ENCODE data around the gene RNASE4.
A peak's percentile ranks its signal among the peaks of the same experiment; 100 is the strongest.

Gene RNASE4

DNA sequence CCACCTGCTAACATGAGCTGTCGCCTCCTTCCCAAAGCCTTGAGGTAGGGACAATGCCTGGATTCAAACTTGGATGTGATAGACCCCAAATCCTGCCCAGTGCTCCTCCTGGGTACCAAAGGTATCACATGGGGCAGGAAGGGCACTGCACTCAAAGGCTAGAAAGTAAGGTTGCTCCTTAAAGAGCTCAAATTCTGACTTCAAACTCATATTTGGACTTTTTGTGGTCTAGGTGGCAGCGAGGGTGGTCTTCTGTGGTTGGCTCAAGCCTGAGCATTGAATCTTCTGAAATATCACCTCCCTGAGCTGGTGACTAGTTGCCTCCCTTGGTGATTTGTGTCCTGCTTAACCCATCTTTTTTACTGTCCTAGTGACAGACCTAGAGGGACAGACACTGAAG, 8.3 kb upstream of the RNASE4 start:
- Histone ChIP-seq H3K4me2 (ENCODE audit: low read length) (no peak overlapping the region), H3K36me3 (ENCODE audit: control insufficient read depth in 1 of 2, insufficient read depth in 2 of 2, low read length in 2 of 2) (no peaks in the 10 kb centered on the region), H4K12ac (ENCODE audit: low read depth, low read length) (no peak overlapping the region), H3K27me3 (ENCODE audit: insufficient read depth, low read length) (no peaks in the 10 kb centered on the region), H2BK5ac (ENCODE audit: low read depth, low read length, poor library complexity) (no peak overlapping the region), H3K18ac (ENCODE audit: low read length) (no peak overlapping the region), H2AFZ (ENCODE audit: insufficient read depth, low read length, poor library complexity) (no peak overlapping the region), H2AK5ac (ENCODE audit: low read length) (no peak overlapping the region), H3K9me3 (ENCODE audit: insufficient read depth, low read depth, low read length) (no peaks in the 10 kb centered on the region), H4K91ac (ENCODE audit: low read depth, low read length) (no peak overlapping the region), H3K4ac (ENCODE audit: low read depth, low read length) (no peak overlapping the region), H3K14ac (ENCODE audit: low read length) (no peak overlapping the region), H3K4me3 (ENCODE audit: low read depth, low read length) (no peak overlapping the region), H3K23ac (ENCODE audit: low read length) (no peak overlapping the region), H2BK12ac (ENCODE audit: low read length) (no peak overlapping the region), H4K8ac (ENCODE audit: low read depth, low read length) (no peak overlapping the region), H3K79me2 (ENCODE audit: control insufficient read depth, insufficient read depth, low read length, poor library complexity) (no peaks in the 10 kb centered on the region), H2BK120ac (ENCODE audit: insufficient read depth, low read length, poor library complexity) (no peak overlapping the region), H3K79me1 (ENCODE audit: low read length) (no peaks in the 10 kb centered on the region), H3K9ac (ENCODE audit: low read length) (no peak overlapping the region), H3K27ac (ENCODE audit: low read depth, low read length) (no peak overlapping the region), H3K4me1 (ENCODE audit: control insufficient read depth in 1 of 2, insufficient read depth in 2 of 2, low read length in 2 of 2) (peaks cover 0 to 7% of the 10 kb centered on the region in 2 experiments)
- no peak for DNase-seq
- no CpG with 5 or more reads among the region's 2 CpGs for WGBS (ENCODE audit: extremely low coverage, insufficient coverage, insufficient read length)

DNA sequence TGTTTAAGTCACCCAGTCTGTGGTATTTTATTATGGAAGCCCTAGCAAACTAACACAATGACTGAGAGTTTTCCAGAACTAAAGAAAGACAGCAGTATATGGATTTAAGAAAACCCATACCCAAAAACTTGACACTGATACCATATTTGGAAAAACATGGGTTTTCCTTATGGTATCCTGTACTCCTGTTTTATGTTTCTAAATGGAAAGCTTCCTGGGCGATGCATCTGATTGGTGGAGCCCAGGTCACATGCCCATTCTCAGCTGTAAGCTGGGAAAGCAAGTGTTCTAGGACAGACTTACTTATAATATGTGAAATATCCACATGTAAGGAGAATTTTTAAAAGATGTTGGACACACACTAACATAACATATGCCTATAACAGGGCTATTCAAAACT, 4.5 kb upstream of the RNASE4 start:
- no peak overlapping the region for H3K23ac ChIP-seq (ENCODE audit: low read length)
- no peak overlapping the region for H3K9ac ChIP-seq (ENCODE audit: low read length)
- peaks cover 16% of the 10 kb centered on the region for H3K79me1 ChIP-seq (ENCODE audit: low read length)
- H3K36me3 ChIP-seq (ENCODE audit: control insufficient read depth in 1 of 2, insufficient read depth in 2 of 2, low read length in 2 of 2) = no peaks in the 10 kb centered on the region
- H3K27me3 ChIP-seq (ENCODE audit: insufficient read depth, low read length) = no peaks in the 10 kb centered on the region
- H2AK5ac ChIP-seq (ENCODE audit: low read length) = no peak overlapping the region
- H3K18ac ChIP-seq (ENCODE audit: low read length) = no peak overlapping the region
- peak; percentile 23 to 62 for DNase-seq
- no peak overlapping the region for H3K4me2 ChIP-seq (ENCODE audit: low read length)
- no peak overlapping the region for H3K4me3 ChIP-seq (ENCODE audit: low read depth, low read length)
- no peak overlapping the region for H3K27ac ChIP-seq (ENCODE audit: low read depth, low read length)
- H2AFZ ChIP-seq (ENCODE audit: insufficient read depth, low read length, poor library complexity) = no peak overlapping the region
- H3K4me1 ChIP-seq (ENCODE audit: control insufficient read depth in 1 of 2, insufficient read depth in 2 of 2, low read length in 2 of 2) = peaks cover 0 to 12% of the 10 kb centered on the region in 2 experiments
- H4K8ac ChIP-seq (ENCODE audit: low read depth, low read length) = no peak overlapping the region
- H2BK5ac ChIP-seq (ENCODE audit: low read depth, low read length, poor library complexity) = no peak overlapping the region
- no peak overlapping the region for H4K91ac ChIP-seq (ENCODE audit: low read depth, low read length)
- H3K4ac ChIP-seq (ENCODE audit: low read depth, low read length) = no peak overlapping the region
- H2BK12ac ChIP-seq (ENCODE audit: low read length) = no peak overlapping the region
- H2BK120ac ChIP-seq (ENCODE audit: insufficient read depth, low read length, poor library complexity) = no peak overlapping the region
- no peaks in the 10 kb centered on the region for H3K9me3 ChIP-seq (ENCODE audit: insufficient read depth, low read depth, low read length)
- H3K79me2 ChIP-seq (ENCODE audit: control insufficient read depth, insufficient read depth, low read length, poor library complexity) = peaks cover 11% of the 10 kb centered on the region
- H4K12ac ChIP-seq (ENCODE audit: low read depth, low read length) = no peak overlapping the region
- no peak overlapping the region for H3K14ac ChIP-seq (ENCODE audit: low read length)
- WGBS (ENCODE audit: extremely low coverage, insufficient coverage, insufficient read length) = no CpG with 5 or more reads among the region's 1 CpG

DNA sequence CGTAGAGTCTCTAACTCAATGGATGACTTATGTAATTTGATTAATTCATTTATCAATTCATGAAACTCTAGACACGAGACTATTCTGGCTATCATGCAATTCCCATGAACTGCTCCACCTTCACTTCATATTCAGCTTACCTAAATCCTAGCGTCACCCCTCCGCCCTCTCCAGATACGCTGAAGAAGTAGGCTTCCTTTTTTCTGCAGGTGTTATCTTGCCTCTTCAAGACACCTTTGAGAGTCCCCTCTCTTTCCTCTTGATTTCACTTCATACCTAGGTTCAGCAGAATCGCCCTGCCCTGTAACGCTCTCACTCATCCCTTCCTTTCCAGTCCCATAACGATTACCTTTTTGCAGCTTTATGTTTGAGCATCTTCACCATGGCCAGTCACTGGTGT, 4.0 kb upstream of the RNASE4 start:
- H3K14ac ChIP-seq (ENCODE audit: low read length) = no peak overlapping the region
- no peak overlapping the region for H4K8ac ChIP-seq (ENCODE audit: low read depth, low read length)
- H3K4me1 ChIP-seq (ENCODE audit: control insufficient read depth in 1 of 2, insufficient read depth in 2 of 2, low read length in 2 of 2) = peaks cover 0 to 15% of the 10 kb centered on the region in 2 experiments
- no peak overlapping the region for H2AK5ac ChIP-seq (ENCODE audit: low read length)
- DNase-seq = no peak
- H3K27me3 ChIP-seq (ENCODE audit: insufficient read depth, low read length) = no peaks in the 10 kb centered on the region
- no peaks in the 10 kb centered on the region for H3K36me3 ChIP-seq (ENCODE audit: control insufficient read depth in 1 of 2, insufficient read depth in 2 of 2, low read length in 2 of 2)
- H3K23ac ChIP-seq (ENCODE audit: low read length) = no peak overlapping the region
- H2BK12ac ChIP-seq (ENCODE audit: low read length) = no peak overlapping the region
- H4K12ac ChIP-seq (ENCODE audit: low read depth, low read length) = no peak overlapping the region
- H3K18ac ChIP-seq (ENCODE audit: low read length) = no peak overlapping the region
- H2BK5ac ChIP-seq (ENCODE audit: low read depth, low read length, poor library complexity) = no peak overlapping the region
- no peaks in the 10 kb centered on the region for H3K9me3 ChIP-seq (ENCODE audit: insufficient read depth, low read depth, low read length)
- H2BK120ac ChIP-seq (ENCODE audit: insufficient read depth, low read length, poor library complexity) = no peak overlapping the region
- no peak overlapping the region for H3K4me3 ChIP-seq (ENCODE audit: low read depth, low read length)
- WGBS (ENCODE audit: extremely low coverage, insufficient coverage, insufficient read length) = no CpG with 5 or more reads among the region's 8 CpGs
- peaks cover 16% of the 10 kb centered on the region for H3K79me1 ChIP-seq (ENCODE audit: low read length)
- H4K91ac ChIP-seq (ENCODE audit: low read depth, low read length) = no peak overlapping the region
- no peak overlapping the region for H3K4ac ChIP-seq (ENCODE audit: low read depth, low read length)
- H3K4me2 ChIP-seq (ENCODE audit: low read length) = no peak overlapping the region
- no peak overlapping the region for H3K9ac ChIP-seq (ENCODE audit: low read length)
- no peak overlapping the region for H3K27ac ChIP-seq (ENCODE audit: low read depth, low read length)
- peaks cover 11% of the 10 kb centered on the region for H3K79me2 ChIP-seq (ENCODE audit: control insufficient read depth, insufficient read depth, low read length, poor library complexity)
- no peak overlapping the region for H2AFZ ChIP-seq (ENCODE audit: insufficient read depth, low read length, poor library complexity)

DNA sequence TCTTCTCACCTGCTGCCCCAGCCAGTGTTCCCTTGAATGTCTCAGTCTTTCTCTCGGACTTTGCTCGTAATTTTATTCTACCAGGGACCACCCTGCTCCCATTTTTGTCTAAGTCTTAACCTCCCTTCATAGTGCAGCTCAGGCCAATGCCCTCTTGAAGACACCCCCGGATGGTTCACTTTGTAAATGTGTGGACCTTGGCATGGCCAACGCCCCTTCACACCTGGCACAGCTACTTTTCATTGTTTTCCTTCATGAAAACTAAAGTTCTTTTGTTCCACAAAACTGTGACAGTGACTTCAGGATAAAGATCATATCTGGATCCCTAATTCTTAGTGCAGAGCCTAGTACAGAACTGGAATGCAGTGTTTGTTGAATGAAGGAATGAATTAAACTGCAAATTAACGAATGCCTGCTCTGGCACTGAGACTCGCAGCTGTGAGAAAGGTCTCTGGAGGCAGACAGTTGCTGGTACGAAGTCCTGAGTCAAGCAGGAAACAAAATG, 3.5 kb upstream of the RNASE4 start:
- no peak overlapping the region for H3K14ac ChIP-seq (ENCODE audit: low read length)
- no peak overlapping the region for H4K91ac ChIP-seq (ENCODE audit: low read depth, low read length)
- no peak overlapping the region for H3K9ac ChIP-seq (ENCODE audit: low read length)
- DNase-seq = no peak
- no peak overlapping the region for H4K8ac ChIP-seq (ENCODE audit: low read depth, low read length)
- peaks cover 11% of the 10 kb centered on the region for H3K79me2 ChIP-seq (ENCODE audit: control insufficient read depth, insufficient read depth, low read length, poor library complexity)
- H3K79me1 ChIP-seq (ENCODE audit: low read length) = peaks cover 16% of the 10 kb centered on the region
- no peak overlapping the region for H3K27ac ChIP-seq (ENCODE audit: low read depth, low read length)
- H3K4me3 ChIP-seq (ENCODE audit: low read depth, low read length) = no peak overlapping the region
- no peak overlapping the region for H2AK5ac ChIP-seq (ENCODE audit: low read length)
- H3K27me3 ChIP-seq (ENCODE audit: insufficient read depth, low read length) = no peaks in the 10 kb centered on the region
- no peak overlapping the region for H2BK120ac ChIP-seq (ENCODE audit: insufficient read depth, low read length, poor library complexity)
- no peak overlapping the region for H3K23ac ChIP-seq (ENCODE audit: low read length)
- H3K36me3 ChIP-seq (ENCODE audit: control insufficient read depth in 1 of 2, insufficient read depth in 2 of 2, low read length in 2 of 2) = no peaks in the 10 kb centered on the region
- WGBS (ENCODE audit: extremely low coverage, insufficient coverage, insufficient read length) = no CpG with 5 or more reads among the region's 7 CpGs
- peak overlapping the region; percentile 79 for H3K4me2 ChIP-seq (ENCODE audit: low read length)
- peak overlapping the region; percentile 37 for H2AFZ ChIP-seq (ENCODE audit: insufficient read depth, low read length, poor library complexity)
- H2BK5ac ChIP-seq (ENCODE audit: low read depth, low read length, poor library complexity) = no peak overlapping the region
- H4K12ac ChIP-seq (ENCODE audit: low read depth, low read length) = no peak overlapping the region
- peaks cover 0 to 15% of the 10 kb centered on the region in 2 experiments for H3K4me1 ChIP-seq (ENCODE audit: control insufficient read depth in 1 of 2, insufficient read depth in 2 of 2, low read length in 2 of 2)
- no peak overlapping the region for H3K18ac ChIP-seq (ENCODE audit: low read length)
- H3K4ac ChIP-seq (ENCODE audit: low read depth, low read length) = no peak overlapping the region
- H2BK12ac ChIP-seq (ENCODE audit: low read length) = no peak overlapping the region
- no peaks in the 10 kb centered on the region for H3K9me3 ChIP-seq (ENCODE audit: insufficient read depth, low read depth, low read length)

Data from trophoblast cell (in vitro differentiated cells and primary cell).